ENCODE data around the gene SMAD7. TPM values are rescaled to one million over a fixed set of nuclear protein-coding genes. Genes with fewer than 3 reads are reported as not detected.

The SMAD7 gene
- polyA plus RNA-seq, 1 donor = 7.4 TPM

DNA sequence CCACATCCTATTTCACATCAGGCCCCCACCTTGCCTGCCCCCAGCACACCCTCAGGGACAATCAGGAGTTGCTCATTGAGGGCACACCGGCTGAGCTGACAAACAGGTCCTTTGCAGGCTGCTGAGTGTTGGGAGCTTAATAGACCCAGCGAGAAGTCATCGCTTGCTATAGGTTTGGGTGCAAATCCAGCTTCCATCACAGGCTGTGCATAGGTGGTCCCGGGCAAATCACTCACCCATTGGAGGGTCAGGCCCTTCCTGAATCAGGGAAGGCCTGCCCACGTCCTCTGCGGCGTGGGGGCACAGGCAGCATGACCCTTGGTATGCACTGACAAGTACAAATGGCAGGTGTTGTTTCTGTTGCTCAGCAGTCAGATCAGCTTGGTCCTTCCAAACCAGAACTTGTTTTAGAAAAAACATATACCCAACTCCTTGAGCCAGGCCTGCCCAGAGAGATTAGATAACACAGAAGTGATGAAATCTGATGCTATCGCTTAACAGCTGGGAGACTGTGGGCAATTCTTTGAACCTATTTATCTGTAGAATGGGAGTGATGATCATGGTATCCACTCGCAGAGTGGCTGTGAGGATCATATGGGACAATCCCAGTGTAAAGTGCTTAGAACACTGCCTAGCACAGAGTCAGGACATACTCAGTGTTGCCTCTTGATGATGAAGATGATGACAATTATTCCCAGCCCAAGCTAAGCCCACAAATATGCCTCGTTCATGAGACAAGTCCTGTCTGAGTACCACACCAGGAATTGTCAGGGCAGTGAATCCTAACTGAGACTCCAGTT is 34.9 kb downstream of the SMAD7 start:
- no peak for DNase-seq (ENCODE audit: low read depth)

DNA sequence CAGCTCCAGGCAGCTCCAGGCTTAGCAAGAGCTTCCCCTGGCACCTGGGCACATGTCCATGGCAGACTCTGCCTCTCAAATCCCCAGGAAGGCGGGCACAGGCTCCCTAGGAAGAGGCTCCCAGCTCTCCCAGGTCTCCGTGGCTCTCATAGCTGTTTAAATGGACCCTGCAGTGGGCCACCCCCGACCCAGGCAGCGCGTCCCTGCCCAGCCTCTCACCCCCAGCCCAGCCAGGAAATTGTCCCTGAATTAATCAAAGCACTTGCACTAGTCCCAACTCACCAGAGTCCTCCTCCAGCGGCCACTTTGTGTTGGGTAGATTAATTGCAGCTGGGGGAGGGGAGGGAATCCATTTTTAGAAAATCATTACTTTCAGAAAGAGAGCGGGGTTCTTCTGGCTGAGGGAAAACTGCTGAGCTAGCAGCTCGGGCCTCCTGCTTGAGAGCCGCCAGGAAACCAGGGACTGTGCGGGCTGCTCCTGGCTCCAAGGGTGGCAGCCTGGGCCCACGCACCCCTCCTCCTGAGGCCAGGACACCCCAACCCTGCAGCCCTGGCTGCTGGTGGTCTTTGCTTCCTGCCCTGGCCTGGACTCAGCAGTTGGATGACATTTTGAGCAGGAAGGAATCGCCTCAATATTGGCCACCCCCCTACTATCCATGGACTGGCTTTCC is 36.0 kb downstream of the SMAD7 start:
- no peak for DNase-seq (ENCODE audit: low read depth)

DNA sequence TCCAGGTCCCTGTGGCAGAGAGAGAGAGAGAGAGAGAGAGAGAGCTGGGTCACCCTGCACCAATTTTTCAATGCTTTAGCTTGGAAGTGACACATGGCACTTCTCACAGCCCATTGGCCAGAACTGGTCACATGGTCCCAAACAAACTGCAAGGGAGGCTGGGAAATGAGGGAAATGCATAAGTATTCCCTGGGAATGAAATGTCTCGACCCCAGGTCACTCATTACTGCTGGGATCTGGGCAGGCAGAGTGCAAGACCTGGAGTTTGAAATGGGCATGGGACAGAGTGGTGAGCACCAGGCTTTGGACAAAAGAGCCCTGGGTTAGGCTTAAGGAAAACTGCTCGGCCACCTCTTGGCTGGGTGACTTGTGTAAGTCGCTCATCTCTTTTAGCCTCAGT is 37.0 kb downstream of the SMAD7 start:
- DNase-seq (ENCODE audit: low read depth) = no peak

DNA sequence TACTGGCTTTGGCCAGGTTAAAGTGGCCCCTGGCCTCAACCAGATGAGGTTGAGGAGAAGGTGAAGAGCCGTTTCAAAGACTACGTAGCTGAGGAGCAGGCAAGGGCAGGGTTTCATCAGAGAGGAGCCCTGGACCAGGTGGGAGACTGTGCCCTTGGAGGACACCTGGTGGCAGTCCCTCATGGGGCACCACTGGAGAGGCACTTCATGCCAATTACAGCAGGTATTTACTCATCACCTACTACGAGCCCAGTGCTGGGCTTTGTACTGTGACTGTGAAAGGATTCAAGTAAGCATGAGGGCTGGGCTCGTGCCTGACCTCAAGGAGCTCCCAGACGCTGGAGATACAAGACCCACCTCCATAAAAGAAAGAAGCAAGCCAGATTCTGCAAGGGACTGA is 37.6 kb downstream of the SMAD7 start:
- no peak for DNase-seq (ENCODE audit: low read depth)

DNA sequence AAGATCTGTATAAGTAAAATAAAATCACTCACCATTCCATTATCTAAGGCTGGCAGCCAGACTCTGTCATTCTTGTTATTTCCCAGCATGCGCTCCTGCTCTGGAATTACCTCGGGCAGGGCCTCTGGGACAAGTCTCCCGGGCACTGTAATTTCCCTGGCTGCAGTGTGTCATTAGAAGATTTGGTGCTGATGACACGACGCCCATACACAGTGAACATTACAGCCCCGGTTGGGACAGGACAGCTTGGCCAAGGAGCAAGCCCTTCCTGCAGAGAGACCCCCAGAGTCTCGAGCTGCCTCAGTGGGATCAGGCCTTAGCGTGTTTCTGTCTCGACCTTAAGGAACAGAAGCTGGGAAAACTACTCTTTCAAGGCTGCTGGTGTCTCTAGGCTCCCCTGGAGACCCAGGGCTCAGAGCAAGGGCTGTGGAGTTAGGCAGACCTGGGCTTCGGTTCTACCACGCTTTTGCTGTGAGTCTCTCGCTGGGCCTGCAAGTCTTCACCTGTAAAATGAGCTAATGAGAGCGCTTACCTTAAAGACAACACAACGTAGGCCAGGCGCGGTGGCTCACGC is 39.7 kb downstream of the SMAD7 start:
- DNase-seq (ENCODE audit: low read depth) = no peak

DNA sequence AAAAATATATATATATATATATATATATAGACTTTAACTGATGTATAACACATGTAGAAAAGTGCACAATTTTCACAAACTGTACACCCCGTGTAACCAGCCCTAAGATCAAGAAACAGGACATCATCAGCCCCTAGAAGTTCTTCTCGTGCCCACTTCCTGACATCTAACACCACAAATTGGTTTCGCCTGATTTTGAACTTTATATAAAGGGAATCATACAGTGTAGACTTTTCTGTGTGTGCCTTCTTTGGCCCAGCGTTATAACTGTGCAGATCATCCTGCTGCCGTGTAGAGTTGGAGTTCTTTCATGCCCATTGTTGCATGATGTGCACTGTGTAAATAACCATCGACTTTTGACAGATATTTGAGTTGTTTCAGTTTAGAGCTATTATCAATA is 41.0 kb downstream of the SMAD7 start:
- no peak for DNase-seq (ENCODE audit: low read depth)

DNA sequence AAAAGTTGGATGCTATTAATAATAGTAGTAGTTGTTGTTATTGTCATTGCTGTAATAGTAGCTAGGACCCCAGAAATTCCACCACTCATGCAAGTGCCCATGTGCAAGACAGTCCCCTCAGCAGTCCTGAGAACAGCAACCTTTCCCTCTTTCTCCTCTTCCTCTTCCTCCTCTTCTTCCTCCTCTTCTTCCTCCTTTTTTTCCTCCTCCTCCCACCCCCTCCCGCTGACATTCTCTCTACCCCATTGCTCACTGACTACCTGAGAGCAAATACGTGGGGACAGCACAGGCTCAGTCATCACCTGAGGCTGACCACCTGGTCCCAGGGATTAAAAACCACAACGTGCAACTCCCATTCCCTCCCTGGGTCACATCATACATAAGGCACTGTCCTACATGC is 41.8 kb downstream of the SMAD7 start:
- no peak for DNase-seq (ENCODE audit: low read depth)

DNA sequence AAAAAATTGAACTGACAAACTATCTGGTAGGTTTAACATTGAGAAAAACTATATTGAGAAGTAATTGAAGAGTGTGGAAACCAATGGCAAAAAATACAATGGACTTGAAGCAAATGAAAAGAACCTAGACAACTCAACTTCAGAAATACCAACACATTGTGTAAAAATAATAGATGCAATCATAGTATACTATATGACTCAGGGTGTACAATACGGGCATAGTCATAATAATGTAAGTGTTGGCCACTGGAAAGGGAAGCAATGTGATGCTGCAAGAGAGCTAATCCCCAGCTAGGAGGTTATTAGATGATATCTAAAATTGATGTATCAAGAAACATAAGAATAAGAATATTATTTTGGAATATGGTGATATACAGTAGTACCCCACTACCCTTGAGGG is 45.3 kb downstream of the SMAD7 start:
- DNase-seq (ENCODE audit: low read depth) = no peak

DNA sequence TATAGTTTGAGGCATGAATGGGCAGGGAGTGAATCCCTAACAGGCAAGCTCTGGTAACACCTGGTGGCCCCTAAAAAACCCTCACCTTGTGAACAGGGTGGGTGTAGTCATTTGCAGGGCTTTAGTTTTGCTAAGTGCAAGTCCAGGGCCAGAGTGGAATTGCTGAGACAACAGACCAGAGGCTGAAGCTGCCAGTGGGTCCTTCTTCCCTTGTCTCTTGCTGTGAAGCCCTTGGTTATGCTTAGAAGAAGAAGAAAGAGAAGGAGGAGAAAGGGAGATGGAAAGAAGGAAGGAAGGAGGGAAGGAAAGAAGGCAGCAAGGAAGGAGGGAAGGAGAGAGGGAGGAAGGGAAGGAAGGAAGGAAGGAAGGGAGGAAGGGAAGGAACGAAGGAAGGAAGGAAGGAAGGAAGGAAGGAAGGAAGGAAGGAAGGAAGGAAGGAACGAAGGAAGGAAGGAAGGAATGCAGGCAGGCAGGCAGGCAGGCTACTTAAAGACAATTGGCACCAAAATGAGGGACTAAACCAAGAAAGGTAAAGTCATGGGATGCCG is 45.8 kb downstream of the SMAD7 start:
- DNase-seq (ENCODE audit: low read depth) = no peak

DNA sequence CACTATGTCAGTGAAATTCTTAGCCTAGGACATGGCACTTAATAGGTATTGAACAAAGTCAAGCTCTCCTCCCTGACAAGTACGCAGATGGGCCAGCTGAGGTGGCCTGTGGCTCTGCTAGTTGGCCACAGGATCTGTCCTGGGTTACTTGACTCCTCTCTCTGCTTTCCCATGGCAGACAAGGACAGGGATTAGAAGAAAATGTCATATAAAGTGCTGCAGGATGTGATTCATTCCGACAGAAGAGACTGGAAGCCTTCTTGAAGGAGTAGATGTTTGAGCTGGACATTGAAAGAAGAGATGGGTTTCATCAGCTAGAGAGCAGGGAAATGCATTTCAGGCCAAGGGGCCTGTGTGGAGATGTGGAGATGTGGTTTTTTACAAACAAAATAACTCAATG is 46.7 kb downstream of the SMAD7 start:
- no peak for DNase-seq (ENCODE audit: low read depth)

DNA sequence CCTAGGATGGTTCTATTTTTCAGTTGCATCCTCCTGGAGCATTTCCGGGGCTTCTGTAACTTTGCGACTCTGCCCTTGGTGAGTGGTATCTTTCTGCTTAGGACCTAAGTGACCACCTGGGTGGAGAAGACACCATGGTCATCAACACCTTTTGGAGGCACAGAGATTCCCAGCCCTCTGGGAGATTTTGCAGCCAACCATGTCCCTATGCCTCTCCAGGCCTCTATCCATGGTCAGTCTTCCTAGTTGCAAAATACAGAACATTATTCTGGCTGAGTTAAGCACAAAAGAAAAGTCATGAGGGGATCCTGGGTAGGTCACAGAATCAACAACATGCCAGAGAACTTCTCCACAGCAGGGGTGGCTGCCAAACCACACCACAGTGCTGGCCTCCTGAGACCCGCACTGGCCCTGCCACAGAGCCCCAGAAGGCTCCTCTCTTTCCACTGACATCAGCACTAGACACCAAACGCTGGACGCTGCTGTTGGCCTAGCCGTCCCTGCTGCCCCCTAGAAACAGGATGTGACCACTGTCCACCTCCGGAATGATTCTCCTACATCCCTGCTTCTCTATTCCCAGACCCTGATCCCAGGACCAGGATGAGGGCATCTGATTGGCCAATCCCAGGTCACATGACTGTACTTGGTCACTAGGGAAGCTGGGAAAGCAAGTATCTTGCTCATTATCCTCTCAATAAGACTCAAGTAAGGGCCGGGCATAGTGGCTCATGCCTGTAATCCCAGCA is 47.7 kb downstream of the SMAD7 start:
- DNase-seq (ENCODE audit: low read depth) = no peak

DNA sequence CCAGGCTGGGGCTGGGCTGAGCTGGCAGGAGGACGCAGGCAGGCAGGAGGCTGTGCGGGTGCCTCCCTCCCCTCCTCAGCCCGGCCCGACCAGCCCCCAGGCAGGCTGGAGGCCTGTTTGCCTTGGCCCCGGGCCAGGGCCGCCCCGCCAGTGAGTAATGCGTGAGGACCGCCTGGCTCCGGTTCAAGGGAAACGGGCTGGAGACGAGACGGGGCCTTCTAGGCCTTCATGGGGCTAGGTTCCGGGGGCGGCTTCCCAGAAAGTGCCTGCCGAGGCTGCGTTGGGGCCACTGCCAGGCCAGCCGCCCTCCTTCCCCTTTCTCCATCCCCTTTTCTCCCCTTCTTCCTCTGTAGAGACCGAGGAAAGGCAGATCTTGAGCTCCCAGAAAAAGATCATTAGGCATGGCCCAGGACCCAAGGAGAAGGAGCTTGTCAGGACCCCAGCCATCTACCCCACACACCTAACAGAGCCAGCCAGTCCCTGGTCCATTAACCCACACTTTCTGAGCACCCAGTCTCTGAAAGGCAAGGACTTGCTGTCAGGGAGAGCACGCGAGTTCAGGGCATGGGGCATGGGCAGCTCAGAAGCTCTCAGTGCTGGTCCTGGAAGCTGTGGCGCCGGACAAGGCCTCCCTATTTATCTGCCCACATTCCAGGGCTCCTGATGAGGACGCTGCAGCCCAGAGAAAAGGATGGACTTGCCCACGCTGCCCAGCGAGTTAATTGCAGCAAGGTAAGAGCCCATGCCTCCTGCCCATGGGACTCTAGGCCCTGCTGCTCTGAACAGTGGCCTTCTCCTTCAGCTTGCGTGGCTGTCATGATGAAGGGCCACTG is 48.5 kb downstream of the SMAD7 start:
- no peak for DNase-seq (ENCODE audit: low read depth)

DNA sequence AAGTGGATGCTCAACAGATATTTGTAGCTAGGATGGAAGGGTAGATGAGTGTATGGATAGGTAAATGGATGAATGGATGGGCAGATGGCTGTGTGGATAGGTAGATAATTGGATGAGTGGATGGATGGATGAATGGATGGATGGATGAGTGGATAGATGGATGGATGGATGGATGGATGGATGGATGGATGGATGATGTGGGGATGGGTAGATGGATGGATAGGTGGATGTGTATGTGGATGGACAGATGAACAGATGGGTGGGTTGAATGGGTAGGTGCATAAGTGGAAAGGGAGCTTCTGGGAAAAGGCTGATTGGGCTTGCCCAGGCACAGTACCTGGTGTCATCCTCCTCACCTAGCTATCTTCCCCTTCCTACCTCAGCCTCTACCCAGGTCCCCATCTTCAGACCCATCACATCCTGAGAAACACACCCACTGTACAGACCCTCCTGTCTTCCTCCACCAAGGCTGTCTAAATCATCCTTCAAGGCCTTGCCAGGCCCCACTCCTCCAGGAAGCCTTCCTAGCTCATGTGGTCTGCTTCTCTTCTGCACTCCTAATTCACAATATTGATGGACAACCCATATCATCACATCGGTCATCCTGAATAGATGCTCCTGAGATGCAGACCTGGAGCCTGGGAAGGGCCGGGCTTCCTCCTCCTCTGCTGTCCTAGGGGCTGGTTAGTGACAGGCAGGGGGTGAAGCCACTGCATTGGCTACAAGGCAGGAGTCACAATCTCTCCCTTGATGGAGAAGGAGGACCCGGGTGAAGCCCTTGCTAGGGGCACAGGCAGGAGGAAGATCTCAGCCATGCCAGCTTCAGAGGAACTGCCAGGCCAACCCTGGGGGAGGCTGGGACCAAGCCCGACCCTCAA is 49.4 kb downstream of the SMAD7 start:
- no peak for DNase-seq (ENCODE audit: low read depth)

DNA sequence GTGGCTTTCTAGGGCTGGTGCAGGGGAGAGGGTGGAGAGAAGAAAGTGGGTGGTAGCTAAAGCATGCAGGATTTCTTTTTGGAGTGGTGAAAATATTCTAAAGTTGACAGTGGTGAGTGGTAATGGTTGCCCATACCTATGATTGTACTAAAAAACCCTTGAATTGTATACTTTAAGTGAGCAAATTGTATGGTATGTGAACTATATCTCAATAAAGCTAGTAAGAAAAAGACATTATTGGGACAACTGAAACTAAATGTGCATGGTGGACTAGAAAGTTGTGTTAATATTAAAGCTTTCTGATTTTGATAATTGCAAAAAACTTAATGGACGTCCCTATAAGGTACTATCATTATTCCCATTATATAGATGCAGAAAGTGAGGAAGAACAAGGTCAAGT is 50.3 kb downstream of the SMAD7 start:
- DNase-seq (ENCODE audit: low read depth) = no peak

DNA sequence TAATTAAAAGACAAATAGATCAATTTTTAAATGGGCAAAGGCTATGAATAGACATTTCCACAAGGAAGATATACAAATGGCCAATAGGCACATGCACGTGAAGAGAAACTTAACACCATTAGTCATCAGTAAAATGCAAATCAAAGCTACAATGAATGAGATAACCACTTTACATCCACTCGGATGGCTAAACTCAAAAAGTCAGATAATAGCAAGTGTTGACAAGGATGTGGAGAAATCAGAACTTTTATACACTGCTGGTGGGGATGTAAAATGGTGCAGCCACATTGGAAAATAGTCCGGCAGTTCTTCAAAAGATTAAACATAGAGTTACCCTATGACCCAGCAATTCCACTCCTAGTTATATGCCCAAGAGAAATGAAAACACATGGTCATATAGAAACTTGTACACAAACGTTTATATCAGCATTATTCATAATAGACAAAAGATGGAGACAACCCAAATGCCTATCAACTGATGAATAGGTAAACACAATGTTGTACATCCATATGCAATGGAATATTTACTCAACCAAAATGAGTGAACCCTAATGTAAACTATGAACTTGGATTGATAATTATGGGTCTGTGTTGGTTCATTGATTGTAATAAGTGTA is 51.1 kb downstream of the SMAD7 start:
- DNase-seq (ENCODE audit: low read depth) = no peak

DNA sequence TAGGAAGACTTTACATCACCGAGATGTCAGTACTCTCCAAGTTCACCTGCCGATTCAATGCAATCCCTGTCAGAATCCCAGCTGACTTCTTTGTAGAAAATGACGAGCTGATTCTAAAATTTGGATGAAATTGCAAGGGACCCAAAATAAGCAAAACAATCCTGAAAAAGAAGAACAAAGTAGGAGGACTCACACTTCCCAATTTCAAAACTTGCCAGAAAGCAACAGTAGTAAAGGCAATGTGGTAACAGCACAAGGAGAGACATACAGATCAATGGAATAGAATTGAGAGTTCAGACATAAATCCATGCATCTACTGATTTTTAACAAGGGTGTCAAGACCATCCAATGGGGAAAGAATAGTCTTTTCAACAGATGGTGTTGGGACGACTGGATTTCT is 52.2 kb downstream of the SMAD7 start:
- no peak for DNase-seq (ENCODE audit: low read depth)

DNA sequence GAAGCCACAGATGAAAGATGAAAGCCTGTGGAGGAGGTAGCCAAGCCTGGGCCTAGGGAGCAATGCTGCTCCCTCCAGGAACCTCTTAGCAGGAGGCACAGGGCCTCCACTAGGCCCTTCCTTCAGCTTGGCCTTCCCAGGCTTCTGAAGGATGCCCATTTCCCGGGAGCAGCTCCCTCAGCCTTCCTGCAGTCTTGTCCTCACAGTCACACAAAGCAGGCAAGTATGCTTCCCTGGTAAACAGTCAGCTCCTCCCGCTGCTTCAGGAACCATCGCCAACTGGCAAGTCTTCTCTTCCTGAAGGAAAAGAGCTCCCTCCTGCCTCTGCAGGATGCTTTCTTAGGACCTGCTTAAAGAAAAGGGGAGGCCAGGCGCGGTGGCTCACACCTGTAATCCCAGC is 53.2 kb downstream of the SMAD7 start:
- DNase-seq (ENCODE audit: low read depth) = no peak

DNA sequence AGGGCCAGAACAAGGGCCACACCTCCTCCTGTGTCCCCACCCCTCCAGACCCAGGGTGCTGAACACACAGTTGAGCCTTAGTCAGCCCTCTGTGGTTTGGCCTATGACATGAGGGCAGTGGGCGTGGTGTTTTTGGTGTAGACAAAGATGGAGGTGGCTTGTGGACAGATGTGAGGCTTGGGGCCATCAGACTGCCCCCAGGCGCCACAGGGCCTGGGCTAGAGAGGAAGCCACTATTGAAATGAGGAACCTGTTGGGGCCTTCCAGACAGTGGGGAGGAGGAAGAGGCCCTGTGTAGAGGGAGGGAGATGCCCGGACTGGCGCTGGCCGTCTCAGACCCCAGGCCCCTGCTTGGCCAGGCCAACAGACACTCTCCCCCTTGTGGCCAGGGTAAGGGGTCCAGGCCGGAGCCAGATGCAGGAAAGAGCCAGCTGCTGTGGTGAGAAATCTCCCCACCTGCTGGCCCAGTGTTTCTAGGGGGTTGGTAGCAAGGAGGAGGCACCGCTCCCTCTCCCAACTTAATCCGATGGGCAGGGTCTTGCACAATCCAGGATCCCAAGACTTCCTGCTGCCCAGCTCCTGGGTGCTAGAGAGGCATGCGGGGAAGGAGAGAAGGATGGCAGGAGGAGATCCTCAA is 53.8 kb downstream of the SMAD7 start:
- no peak for DNase-seq (ENCODE audit: low read depth)

DNA sequence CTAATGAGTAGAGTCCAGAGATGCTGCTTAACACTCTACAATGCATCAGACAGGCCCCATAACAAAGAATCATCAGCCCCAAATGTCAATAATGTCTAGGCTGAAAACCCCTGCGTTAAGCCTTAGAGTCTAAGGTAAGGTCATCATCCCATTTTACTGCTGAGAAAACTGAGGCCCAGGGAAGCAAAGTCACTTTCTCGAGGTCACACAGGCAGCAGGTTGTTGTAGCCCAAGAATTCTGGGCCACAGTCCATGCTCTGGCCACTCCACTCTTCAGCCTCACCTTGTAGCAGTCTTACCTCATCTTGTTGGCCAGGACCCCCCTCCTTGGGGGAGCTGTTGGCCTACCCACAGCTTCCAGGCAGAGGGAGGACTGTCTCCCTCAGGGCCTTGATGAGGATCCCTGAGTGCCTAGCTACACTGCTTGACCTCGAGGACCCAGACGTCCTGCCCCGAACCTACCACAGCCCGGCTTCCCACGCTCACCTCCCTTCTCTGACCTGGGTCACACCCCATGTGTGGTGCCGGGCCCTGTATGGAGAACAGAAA is 54.4 kb downstream of the SMAD7 start:
- no peak for DNase-seq (ENCODE audit: low read depth)

All from forelimb muscle (tissue), 1 donor.